Sigmoid colon (tissue), 7 donors: ENCODE data around the gene FOXP1. TPM values are rescaled to one million over a fixed set of nuclear protein-coding genes. Genes with fewer than 3 reads are reported as not detected.

Experiments used
- DNase-seq: peaks from one replicate; pipeline ENCODE4 v3.0.0-alpha.2; 2019
- H3K27ac ChIP-seq, 4 donors: fragments of 200-600 bp; sonication (generic); one replicate each; pipeline ENCODE4 v1.5.1; 2016 to 2019; ENCODE audit warnings: mild to moderate bottlenecking in 1 of 4
- H3K27me3 ChIP-seq, 3 donors: fragments of 200-600 bp; sonication (generic); one replicate each; pipeline ENCODE4 v1.5.1; 2019; ENCODE audit warnings: mild to moderate bottlenecking in 1 of 3
- H3K36me3 ChIP-seq, 4 donors: fragments of 200-600 bp; sonication (generic); one replicate each; pipeline ENCODE4 v1.5.1; 2016 to 2019
- H3K4me1 ChIP-seq, 4 donors: fragments of 200-600 bp; sonication (generic); one replicate each; pipeline ENCODE4 v1.5.1; 2017 to 2019
- H3K4me3 ChIP-seq, 4 donors: fragments of 200-600 bp; sonication (generic); one replicate each; pipeline ENCODE4 v1.5.1; 2017 to 2019; ENCODE audit warnings: mild to moderate bottlenecking in 2 of 4, moderate library complexity in 1 of 4
- H3K9me3 ChIP-seq, 4 donors: fragments of 200-600 bp in 3 of 4; sonication (generic) in 3 of 4; one replicate each; pipeline versions ENCODE4 v1.5.1 to v1.6.1; 2013 to 2019
- CTCF ChIP-seq, 4 experiments: fragments of 450-650 bp in 3 of 4; fragments of 200-600 bp in 1 of 4; IDR thresholded peaks; one replicate each; pipeline ENCODE4 v1.5.1; 2016 to 2019; ENCODE audit warnings: antibody characterized with exemption in 4 of 4, mild to moderate bottlenecking in 3 of 4, moderate library complexity in 2 of 4
- EP300 ChIP-seq, 4 donors: sonication (generic); formaldehyde crosslinking; IDR thresholded peaks; one replicate each; pipeline ENCODE4 v1.6.1; 2017; ENCODE audit warnings: antibody characterized with exemption in 4 of 4
- POLR2A ChIP-seq, 2 donors: fragments of 450-650 bp; IDR thresholded peaks; one replicate each; pipeline ENCODE4 v1.6.1; 2016; ENCODE audit warnings: antibody characterized with exemption in 2 of 2, mild to moderate bottlenecking in 2 of 2, moderate library complexity in 2 of 2
- POLR2AphosphoS5 ChIP-seq, 4 donors: sonication (generic); formaldehyde crosslinking; IDR thresholded peaks; one replicate each; pipeline ENCODE4 v1.6.1; 2017; ENCODE audit warnings: antibody characterized with exemption in 4 of 4
- WGBS, 2 donors: extraction: QIAGEN DNeasy Blood & Tissue Kit; methylation state at CpG; one replicate each; pipeline ENCODE4 v1.1.7; 2013; 5-methylcytosine and 5-hydroxymethylcytosine counted together
- intact Hi-C: fragments of 100-400 bp; cut with DNase I; formaldehyde crosslinking; loops from one replicate; pipeline ENCODE4 v1.15.1; 2023
- polyA plus RNA-seq, 3 donors: library from polyadenylated mRNA; stranded (reverse); fragments of 200-250 nt; gene quantifications; one replicate each; pipeline ENCODE4 v1.2.3, GENCODE V29; 2013
- total RNA-seq, 4 donors: library from RNA; depleted of rRNA; stranded (reverse); fragments of >200 nt; gene quantifications; one replicate each; pipeline ENCODE4 v1.1.0, GENCODE V29; 2016
- donor health status: healthy with polysubstance abuse.
- donor health status: Bipolar disorder and iron deficiency.
- donor health status: healthy.

FOXP1 gene
- total and polyA plus RNA-seq, 7 donors, result 13.8 to 232 (median 139) TPM

- Histone ChIP-seq H3K9me3 (no peaks in the 10 kb centered on the region), H3K27me3 (no peaks in the 10 kb centered on the region), H3K36me3 (no peaks in the 10 kb centered on the region), H3K4me3 (no peak overlapping the region), H3K4me1 (peaks cover 0 to 7% (median 3%) of the 10 kb centered on the region in 4 donors), H3K27ac (no peak overlapping the region)
- no peak for DNase-seq
- WGBS, 2 donors, result 56 to 81% methylated on average over 1 of the region's 1 CpG
- TF ChIP-seq CTCF (IDR thresholded peaks at IDR 0.05), result no peak
- no peak for TF ChIP-seq POLR2AphosphoS5 (IDR thresholded peaks at IDR 0.05)
- no peak for TF ChIP-seq POLR2A (IDR thresholded peaks at IDR 0.05)
- no peak for TF ChIP-seq EP300 (IDR thresholded peaks at IDR 0.05)
- intact Hi-C loops, result no loop called here
Measured at GRCh38 chr3:71148455-71149060, 435.0 kb downstream of the FOXP1 start.

GRCh38 chr3:71146673-71147072, 436.9 kb downstream of the FOXP1 start:
- TF ChIP-seq POLR2A (IDR thresholded peaks at IDR 0.05) (no peak), EP300 (IDR thresholded peaks at IDR 0.05) (no peak), POLR2AphosphoS5 (IDR thresholded peaks at IDR 0.05) (no peak), CTCF (IDR thresholded peaks at IDR 0.05) (no peak)
- H3K27ac ChIP-seq, result no peak overlapping the region
- no peaks in the 10 kb centered on the region for H3K27me3 ChIP-seq
- intact Hi-C loops, result no loop called here
- H3K36me3 ChIP-seq, result no peaks in the 10 kb centered on the region
- H3K4me3 ChIP-seq, result no peak overlapping the region
- no peak for DNase-seq
- no peaks in the 10 kb centered on the region for H3K9me3 ChIP-seq
- 92 to 93% methylated on average over 11 of the region's 11 CpGs for WGBS, 2 donors
- peaks cover 0 to 8% (median 4%) of the 10 kb centered on the region in 4 donors for H3K4me1 ChIP-seq

- peaks cover 0 to 14% (median 9%) of the 10 kb centered on the region in 4 donors for H3K4me1 ChIP-seq
- no peak for TF ChIP-seq EP300 (IDR thresholded peaks at IDR 0.05)
- TF ChIP-seq POLR2A (IDR thresholded peaks at IDR 0.05), result no peak
- TF ChIP-seq POLR2AphosphoS5 (IDR thresholded peaks at IDR 0.05), result no peak
- TF ChIP-seq CTCF (IDR thresholded peaks at IDR 0.05), result no peak
Measured at GRCh38 chr3:71145954-71146353, 437.6 kb downstream of the FOXP1 start.

GRCh38 chr3:71144525-71145253, 438.8 kb downstream of the FOXP1 start:
- Histone ChIP-seq H3K36me3 (no peaks in the 10 kb centered on the region), H3K4me1 (peaks cover 0 to 15% (median 9%) of the 10 kb centered on the region in 4 donors), H3K4me3 (no peak overlapping the region), H3K27me3 (no peaks in the 10 kb centered on the region), H3K27ac (peak overlapping the region in 3 of 4 donors; percentile 25 to 88 (median 30)), H3K9me3 (no peaks in the 10 kb centered on the region)
- TF ChIP-seq EP300 (IDR thresholded peaks at IDR 0.05) (no peak), POLR2A (IDR thresholded peaks at IDR 0.05) (no peak)
- no peak for DNase-seq
- intact Hi-C loops, result no loop called here
- 79 to 83% methylated on average over 9 of the region's 9 CpGs for WGBS, 2 donors

More at GRCh38 chr3:71145954-71146353, 437.6 kb downstream of the FOXP1 start:
- H3K4me3 ChIP-seq, result no peak overlapping the region
- 84 to 88% methylated on average over 4 of the region's 4 CpGs for WGBS, 2 donors
- H3K9me3 ChIP-seq, result no peaks in the 10 kb centered on the region
- intact Hi-C loops, result no loop called here
- no peak for DNase-seq
- H3K27ac ChIP-seq, result no peak overlapping the region
- no peaks in the 10 kb centered on the region for H3K36me3 ChIP-seq
- H3K27me3 ChIP-seq, result no peaks in the 10 kb centered on the region

GRCh38 chr3:71143493-71143892, 440.0 kb downstream of the FOXP1 start:
- H3K4me3 ChIP-seq, result no peak overlapping the region
- peaks cover 0 to 27% (median 9%) of the 10 kb centered on the region in 4 donors for H3K4me1 ChIP-seq
- no peaks in the 10 kb centered on the region for H3K36me3 ChIP-seq
- H3K9me3 ChIP-seq, result no peaks in the 10 kb centered on the region
- H3K27me3 ChIP-seq, result no peaks in the 10 kb centered on the region
- 94 to 97% methylated on average over 4 of the region's 4 CpGs for WGBS, 2 donors
- TF ChIP-seq CTCF (IDR thresholded peaks at IDR 0.05) (no peak), POLR2AphosphoS5 (IDR thresholded peaks at IDR 0.05) (no peak), POLR2A (IDR thresholded peaks at IDR 0.05) (no peak), EP300 (IDR thresholded peaks at IDR 0.05) (no peak)
- peak overlapping the region in 3 of 4 donors; percentile 68 to 88 (median 75) for H3K27ac ChIP-seq
- intact Hi-C loops, result no loop called here
- DNase-seq, result no peak
